ENCODE results near the gene CSK. TPM values are rescaled to one million over a fixed set of nuclear protein-coding genes. Genes with fewer than 3 reads are reported as not detected.
A peak's percentile ranks its signal among the peaks of the same experiment; 100 is the strongest.

Gene CSK
- total RNA-seq, 1 experiment from 2014 or later: 23.8 TPM

- DNase-seq (ENCODE audit: low read depth): no peak
These were observed 19.6 kb downstream of the CSK start for GRCh38 chr15:74801311-74801997.

- DNase-seq (ENCODE audit: low read depth): no peak
These were observed 20.4 kb downstream of the CSK start for GRCh38 chr15:74802290-74802689.

- no peak for DNase-seq (ENCODE audit: low read depth)
These were observed 21.1 kb downstream of the CSK start for GRCh38 chr15:74802862-74803447.

GRCh38 chr15:74804935-74805334 lies 23.1 kb downstream of the CSK start:
- DNase-seq (ENCODE audit: low read depth): no peak

- no peak for DNase-seq (ENCODE audit: low read depth)
These were observed 25.4 kb downstream of the CSK start for GRCh38 chr15:74807282-74807681.

- peak; percentile 25 for DNase-seq (ENCODE audit: low read depth)
These were observed 26.4 kb downstream of the CSK start for GRCh38 chr15:74808078-74808839.

GRCh38 chr15:74808840-74809229 lies 27.0 kb downstream of the CSK start:
- DNase-seq (ENCODE audit: low read depth): no peak

GRCh38 chr15:74809242-74809641 lies 27.4 kb downstream of the CSK start:
- DNase-seq (ENCODE audit: low read depth): no peak

GRCh38 chr15:74809956-74810355 lies 28.1 kb downstream of the CSK start:
- DNase-seq (ENCODE audit: low read depth): peak; percentile 44

- DNase-seq (ENCODE audit: low read depth): no peak
These were observed 30.7 kb downstream of the CSK start, which contains the start of gene LMAN1L for GRCh38 chr15:74812533-74812932. Gene LMAN1L (plus strand): TSS chr15:74812835. CDS start chr15:74812855, 20 bp downstream.

GRCh38 chr15:74815121-74815934 lies 33.4 kb downstream of the CSK start:
- DNase-seq (ENCODE audit: low read depth): peak; percentile 25

- DNase-seq (ENCODE audit: low read depth): no peak
These were observed 34.1 kb downstream of the CSK start for GRCh38 chr15:74815961-74816360.

GRCh38 chr15:74816624-74817369 lies 34.9 kb downstream of the CSK start:
- DNase-seq (ENCODE audit: low read depth): no peak

- peak; percentile 79 for DNase-seq (ENCODE audit: low read depth)
These were observed 35.5 kb downstream of the CSK start for GRCh38 chr15:74817370-74817737.

GRCh38 chr15:74820056-74820455 lies 38.2 kb downstream of the CSK start:
- DNase-seq (ENCODE audit: low read depth): no peak

GRCh38 chr15:74821091-74821789 lies 39.4 kb downstream of the CSK start:
- DNase-seq (ENCODE audit: low read depth): peak; percentile 47

GRCh38 chr15:74821790-74822158 lies 39.9 kb downstream of the CSK start:
- DNase-seq (ENCODE audit: low read depth): no peak

- DNase-seq (ENCODE audit: low read depth): no peak
These were observed 40.4 kb downstream of the CSK start for GRCh38 chr15:74822233-74822632.

- no peak for DNase-seq (ENCODE audit: low read depth)
These were observed 41.4 kb downstream of the CSK start for GRCh38 chr15:74823324-74823723.

- no peak for DNase-seq (ENCODE audit: low read depth)
These were observed 43.1 kb downstream of the CSK start for GRCh38 chr15:74824976-74825375.

- DNase-seq (ENCODE audit: low read depth): no peak
These were observed 44.0 kb downstream of the CSK start for GRCh38 chr15:74825866-74826265.
